Measurements from ENCODE around the gene FMNL1.
A peak's percentile ranks its signal among the peaks of the same experiment; 100 is the strongest.

FMNL1 gene

DNA sequence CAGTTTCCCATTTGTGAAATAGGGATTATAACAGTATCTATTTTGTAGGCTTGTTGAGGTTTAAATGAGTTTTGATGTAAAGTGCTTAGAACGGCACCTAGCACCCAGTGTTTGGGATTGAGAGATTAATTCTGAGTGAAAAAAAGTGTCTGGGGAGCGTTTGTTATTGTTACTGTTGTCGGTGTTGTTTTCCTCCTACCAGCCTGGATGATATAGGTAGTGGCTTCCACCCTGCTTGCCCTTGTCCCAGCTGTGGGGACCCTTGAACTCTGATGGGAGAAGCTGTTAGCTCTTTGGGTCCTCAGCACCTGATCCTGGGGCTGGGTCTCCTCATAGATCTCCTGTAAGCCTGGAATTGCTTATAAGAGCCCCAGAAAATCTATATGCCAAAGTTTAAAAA lies 4.9 kb downstream of the FMNL1 start:
- H3K4me3 ChIP-seq (replicated peaks in 1 of 2; ENCODE audit: low read depth in 2 of 2, low read length in 2 of 2): no peak overlapping the region
- TF ChIP-seq, protein P1, sequence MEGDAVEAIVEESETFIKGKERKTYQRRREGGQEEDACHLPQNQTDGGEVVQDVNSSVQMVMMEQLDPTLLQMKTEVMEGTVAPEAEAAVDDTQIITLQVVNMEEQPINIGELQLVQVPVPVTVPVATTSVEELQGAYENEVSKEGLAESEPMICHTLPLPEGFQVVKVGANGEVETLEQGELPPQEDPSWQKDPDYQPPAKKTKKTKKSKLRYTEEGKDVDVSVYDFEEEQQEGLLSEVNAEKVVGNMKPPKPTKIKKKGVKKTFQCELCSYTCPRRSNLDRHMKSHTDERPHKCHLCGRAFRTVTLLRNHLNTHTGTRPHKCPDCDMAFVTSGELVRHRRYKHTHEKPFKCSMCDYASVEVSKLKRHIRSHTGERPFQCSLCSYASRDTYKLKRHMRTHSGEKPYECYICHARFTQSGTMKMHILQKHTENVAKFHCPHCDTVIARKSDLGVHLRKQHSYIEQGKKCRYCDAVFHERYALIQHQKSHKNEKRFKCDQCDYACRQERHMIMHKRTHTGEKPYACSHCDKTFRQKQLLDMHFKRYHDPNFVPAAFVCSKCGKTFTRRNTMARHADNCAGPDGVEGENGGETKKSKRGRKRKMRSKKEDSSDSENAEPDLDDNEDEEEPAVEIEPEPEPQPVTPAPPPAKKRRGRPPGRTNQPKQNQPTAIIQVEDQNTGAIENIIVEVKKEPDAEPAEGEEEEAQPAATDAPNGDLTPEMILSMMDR (IDR thresholded peaks at IDR 0.05; ENCODE audit: low read depth, low read length): no peak
- no peak for DNase-seq (ENCODE audit: low read depth in 2 of 2)

DNA sequence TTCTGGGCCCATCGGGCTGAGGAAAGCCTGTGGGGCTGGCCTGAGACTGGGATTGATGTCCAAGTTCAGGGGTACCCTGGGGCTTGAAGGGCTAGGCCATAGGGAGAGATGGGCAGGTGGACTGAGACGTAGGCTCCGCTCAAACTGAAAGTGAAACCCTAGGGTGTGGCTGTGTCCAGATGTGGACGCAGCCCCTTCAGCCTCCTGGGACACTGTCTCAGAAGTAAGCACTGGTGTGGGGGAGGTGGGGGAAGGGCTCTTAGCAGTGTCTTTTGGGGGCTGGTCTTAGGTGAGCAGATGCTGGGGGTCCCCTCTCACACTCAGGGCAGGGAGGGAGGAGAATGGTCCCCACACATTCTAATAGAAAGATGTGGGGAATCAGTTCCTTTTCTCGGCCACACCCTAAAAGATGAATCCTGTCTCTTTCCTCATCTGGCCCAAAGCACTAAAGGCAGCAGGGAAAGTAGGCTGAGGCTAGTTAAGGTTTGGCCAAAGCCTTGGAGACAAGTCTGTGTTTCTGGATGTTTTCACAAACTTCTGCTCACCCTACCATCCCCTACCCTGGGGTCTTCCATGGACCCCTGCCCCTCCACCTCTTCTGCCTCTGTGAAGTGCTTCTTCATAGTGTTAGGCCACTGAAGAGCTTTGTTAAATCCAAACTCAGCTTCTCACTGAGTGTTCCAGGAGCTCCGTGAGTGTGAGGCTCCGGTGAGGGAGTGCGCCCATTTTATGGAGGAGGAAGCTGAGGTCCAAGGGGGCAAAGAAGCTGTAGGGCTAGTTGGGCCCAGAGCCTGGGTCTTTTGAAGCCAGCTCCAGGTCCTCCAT lies 5.6 kb downstream of the FMNL1 start:
- H3K4me3 ChIP-seq (replicated peaks in 1 of 2; ENCODE audit: low read depth in 2 of 2, low read length in 2 of 2): no peak overlapping the region
- TF ChIP-seq, protein P1 (IDR thresholded peaks at IDR 0.05; ENCODE audit: low read depth, low read length): no peak
- DNase-seq (ENCODE audit: low read depth in 2 of 2): peak in 1 of 2 donors; percentile 36

DNA sequence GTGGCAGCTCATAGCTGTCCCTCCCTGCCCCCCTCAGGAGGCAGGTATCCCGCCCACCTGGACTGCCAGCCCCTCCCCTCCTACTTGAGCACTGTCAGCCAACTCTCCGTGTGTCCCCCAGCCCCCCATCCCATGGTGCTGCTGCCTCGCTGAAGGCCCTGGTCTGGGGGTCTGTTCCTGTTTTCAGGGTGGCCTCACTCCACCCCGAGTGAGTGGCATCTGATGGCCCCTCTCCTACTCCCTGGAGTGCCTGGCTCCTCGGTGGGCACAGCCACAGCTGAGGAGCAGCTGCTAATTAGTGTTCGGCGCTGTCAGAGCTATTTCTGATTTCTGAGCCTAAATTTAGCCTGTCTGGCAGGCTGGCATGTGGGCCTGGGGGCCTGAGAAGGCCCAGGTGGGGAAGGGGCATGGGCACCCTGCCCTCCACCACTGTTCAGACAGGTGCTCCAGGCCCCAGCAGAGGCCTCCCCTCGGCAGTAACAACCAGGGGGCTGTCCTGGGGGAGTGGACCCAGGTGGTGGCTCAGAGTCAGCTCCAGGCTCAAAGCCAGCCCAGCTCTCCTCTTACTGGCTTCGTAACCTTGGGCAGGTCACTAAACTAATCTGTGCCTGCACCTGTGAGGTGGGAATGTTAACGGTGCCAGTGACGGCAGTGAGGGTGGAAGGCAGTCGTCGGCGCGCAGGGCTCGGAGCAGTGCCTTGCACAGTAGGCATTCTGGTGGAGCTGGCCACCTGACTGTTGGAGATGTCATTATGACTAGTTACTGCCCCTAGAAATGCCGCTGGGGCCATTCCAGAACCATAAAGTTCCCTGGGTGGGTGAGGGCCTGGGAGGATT lies 6.5 kb downstream of the FMNL1 start:
- DNase-seq (ENCODE audit: low read depth in 2 of 2): no peak
- H3K4me3 ChIP-seq (replicated peaks in 1 of 2; ENCODE audit: low read depth in 2 of 2, low read length in 2 of 2): no peak overlapping the region
- TF ChIP-seq, protein P1 (IDR thresholded peaks at IDR 0.05; ENCODE audit: low read depth, low read length): no peak

DNA sequence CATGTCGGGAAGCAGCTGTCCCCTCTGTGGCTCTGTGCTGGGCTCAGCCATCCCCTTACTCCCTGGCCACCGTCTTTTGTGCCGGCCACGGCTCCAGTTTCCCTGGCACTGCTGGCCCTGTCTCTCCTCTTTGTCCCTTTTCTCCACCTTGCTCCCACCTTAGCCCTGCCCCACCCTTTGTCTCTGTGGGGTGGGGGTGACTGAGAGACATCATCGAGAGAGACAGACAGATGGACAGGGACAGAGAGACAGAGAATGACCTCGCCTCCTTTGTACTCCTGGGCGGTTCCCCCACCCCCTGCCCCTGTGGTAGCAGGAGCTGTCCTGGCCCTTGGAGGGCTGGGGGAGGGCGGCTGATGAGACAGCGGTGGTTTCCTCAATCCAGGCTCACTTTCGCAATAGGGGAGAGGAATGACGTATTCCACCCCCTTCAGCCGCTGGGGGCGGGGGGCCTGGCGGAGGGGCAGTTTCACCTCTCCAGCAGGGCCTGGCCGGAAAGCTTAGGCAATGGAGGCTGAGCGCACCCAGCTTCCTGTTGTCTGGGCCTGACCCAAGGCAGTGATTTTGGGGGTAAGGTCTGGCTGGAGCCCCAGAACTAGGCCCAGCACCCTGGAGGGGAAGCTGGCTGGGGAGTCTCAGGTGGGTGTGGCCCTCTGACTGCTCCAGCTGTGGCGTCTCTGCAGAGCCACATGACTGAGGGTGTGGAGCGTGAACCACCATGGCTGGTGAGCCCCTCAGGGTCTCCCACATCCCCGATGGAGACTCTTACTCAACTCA lies 7.3 kb downstream of the FMNL1 start:
- TF ChIP-seq, protein P1 (IDR thresholded peaks at IDR 0.05; ENCODE audit: low read depth, low read length): no peak
- no peak overlapping the region for H3K4me3 ChIP-seq (replicated peaks in 1 of 2; ENCODE audit: low read depth in 2 of 2, low read length in 2 of 2)
- DNase-seq (ENCODE audit: low read depth in 2 of 2): peak; percentile 96

DNA sequence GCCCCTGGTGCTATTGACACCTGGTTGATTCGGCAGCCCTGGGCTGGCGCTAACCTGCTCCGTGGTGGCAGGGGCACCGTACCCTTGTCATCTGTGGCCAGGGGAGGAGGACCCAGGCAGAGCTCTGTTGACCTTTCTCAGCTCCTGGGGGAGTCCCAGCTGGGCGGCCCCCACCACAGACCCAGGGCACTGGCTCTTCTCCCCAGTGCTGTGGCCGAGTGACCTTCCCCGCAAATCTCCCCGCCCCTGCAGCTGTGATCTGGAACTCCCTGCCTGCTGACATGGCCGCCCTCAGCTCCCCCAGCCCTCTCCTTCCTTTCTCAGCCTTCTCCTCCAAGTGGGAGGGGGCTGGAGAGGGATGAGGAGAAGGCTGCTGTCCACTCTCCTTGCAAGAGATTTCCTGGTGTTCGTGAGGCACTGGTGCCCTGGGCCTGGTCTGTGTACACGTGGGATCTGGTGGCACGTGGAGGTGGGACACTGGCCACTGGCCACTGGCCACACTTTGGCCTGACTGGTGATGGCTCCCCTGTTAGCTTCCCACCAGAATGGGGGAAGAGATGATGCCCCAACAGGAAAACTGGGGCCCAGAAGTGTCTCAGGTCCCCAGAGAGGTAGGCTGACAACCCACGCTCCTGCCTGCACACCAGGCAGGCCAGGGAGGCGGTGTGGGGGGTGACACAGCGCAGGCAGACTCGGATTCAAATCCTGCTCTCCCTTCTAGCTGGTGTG lies 8.2 kb downstream of the FMNL1 start:
- DNase-seq (ENCODE audit: low read depth in 2 of 2): no peak
- no peak overlapping the region for H3K4me3 ChIP-seq (replicated peaks in 1 of 2; ENCODE audit: low read depth in 2 of 2, low read length in 2 of 2)
- TF ChIP-seq, protein P1 (IDR thresholded peaks at IDR 0.05; ENCODE audit: low read depth, low read length): no peak

DNA sequence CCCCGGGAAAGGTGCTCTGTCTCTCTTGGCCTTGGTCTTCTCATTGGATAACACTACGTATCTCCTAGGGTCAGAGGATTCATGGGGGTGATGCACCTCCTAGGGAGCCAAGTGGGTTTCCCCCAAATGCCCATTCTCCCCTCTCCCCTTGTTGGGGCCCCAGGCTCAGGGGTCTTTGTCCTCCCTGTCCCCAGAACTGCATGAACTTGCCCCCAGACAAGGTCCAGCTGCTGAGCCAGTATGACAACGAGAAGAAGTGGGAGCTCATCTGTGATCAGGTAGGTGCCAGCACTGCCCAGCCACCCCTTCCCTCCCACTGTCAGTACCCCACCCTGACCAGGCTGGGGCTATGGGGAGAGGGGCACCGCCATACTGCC lies 8.7 kb downstream of the FMNL1 start:
- no peak overlapping the region for H3K4me3 ChIP-seq (replicated peaks in 1 of 2; ENCODE audit: low read depth in 2 of 2, low read length in 2 of 2)
- TF ChIP-seq, protein P1 (IDR thresholded peaks at IDR 0.05; ENCODE audit: low read depth, low read length): no peak
- DNase-seq (ENCODE audit: low read depth in 2 of 2): no peak

Measured in cardiac fibroblast (primary cell).